Mammary epithelial cell (primary cell): ENCODE results near the gene SLIT3.

Experiments
- CTCF ChIP-seq, 2 donors: IDR thresholded peaks in 1 of 2; conservative IDR thresholded peaks in 1 of 2; 2 replicates each; pipeline ENCODE4 v1.5.1; 2011 to 2012; ENCODE audit warnings: inconsistent platforms in 2 of 2, low read length in 2 of 2, mild to moderate bottlenecking in 2 of 2, control low read depth in 1 of 2, low read depth in 1 of 2; ENCODE audit not compliant: insufficient read depth in 1 of 2; ENCODE audit errors: extremely low read depth in 1 of 2
- EZH2 ChIP-seq: IDR thresholded peaks from 2 replicates; pipeline ENCODE4 v1.6.1; 2012; ENCODE audit warnings: low read length, inconsistent platforms, borderline replicate concordance

GRCh38 chr5:168865968-168866367 is 435.0 kb downstream of the SLIT3 start:
- no peak for TF ChIP-seq CTCF (conservative IDR thresholded peaks at IDR 0.05 in 1 of 2, IDR thresholded peaks at IDR 0.05 in 1 of 2; ENCODE audit: extremely low read depth in 1 of 2, insufficient read depth in 1 of 2, low read depth in 1 of 2, low read length in 2 of 2)
- TF ChIP-seq EZH2, result no peak
